GM18858 (cell line): Measurements from ENCODE around the gene C15orf61.

ENCODE experiments used
- ATAC-seq: cut with Tn5 transposase; IDR thresholded peaks from one replicate; pipeline ENCODE4 v1.9.1; 2021; ENCODE audit not compliant: unreplicated experiment

Gene C15orf61

DNA sequence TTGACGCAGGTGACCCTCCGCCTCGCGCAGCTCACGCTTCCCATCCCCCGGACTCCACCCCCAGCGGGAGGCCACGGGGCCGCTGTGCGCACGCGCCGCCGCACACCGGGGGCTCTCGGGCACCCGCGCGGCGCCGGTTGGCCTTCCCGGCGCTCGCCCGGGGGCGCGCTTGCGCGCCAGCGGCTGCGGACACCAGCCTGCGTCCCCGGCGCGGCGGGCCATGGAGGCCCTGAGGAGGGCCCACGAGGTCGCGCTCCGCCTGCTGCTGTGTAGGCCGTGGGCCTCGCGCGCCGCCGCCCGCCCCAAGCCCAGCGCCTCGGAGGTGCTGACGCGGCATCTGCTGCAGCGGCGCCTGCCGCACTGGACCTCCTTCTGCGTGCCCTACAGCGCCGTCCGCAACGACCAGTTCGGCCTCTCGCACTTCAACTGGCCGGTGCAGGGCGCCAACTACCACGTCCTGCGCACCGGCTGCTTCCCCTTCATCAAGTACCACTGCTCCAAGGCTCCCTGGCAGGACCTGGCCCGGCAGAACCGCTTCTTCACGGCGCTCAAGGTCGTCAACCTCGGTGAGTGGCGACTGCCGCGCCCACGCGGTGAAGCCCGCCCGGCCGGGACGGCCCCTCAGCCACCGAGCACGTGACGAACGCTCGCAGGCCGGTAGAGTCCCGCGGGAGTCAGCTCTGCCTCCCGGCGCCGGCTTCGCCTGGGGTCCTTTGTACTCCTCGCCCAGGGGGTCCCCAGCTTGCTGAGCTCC, at the start of gene C15orf61:
C15orf61 (plus strand) TSS at position 103 of the 754 bp plus-strand sequence; CDS start at position 221, 118 bp downstream.
- peak; percentile 65 for ATAC-seq

DNA sequence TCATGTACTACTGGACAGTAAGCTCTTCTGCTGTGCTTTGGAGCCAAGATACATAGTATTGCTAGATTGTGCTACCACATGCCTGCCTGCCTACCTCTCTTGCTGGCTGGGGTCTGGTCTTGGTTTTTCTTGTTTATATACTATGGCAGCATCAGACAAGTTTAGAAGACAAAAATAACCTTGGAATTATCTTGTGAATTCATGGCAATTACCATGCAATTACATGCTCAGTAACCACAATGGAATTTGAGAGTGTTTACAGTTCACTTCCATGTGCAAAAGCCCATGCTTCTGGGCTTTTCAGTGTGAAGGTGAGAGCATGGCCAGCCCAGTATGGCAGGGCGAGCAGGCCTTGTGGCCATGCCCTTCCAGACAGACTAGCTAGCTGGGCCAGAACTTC, 48.0 kb upstream of the C15orf61 start:
- ATAC-seq: no peak

GRCh38 chr15:67474405-67475110, 46.4 kb upstream of the C15orf61 start:
- ATAC-seq: no peak

- no peak for ATAC-seq
Measured at GRCh38 chr15:67479781-67480505, 41.0 kb upstream of the C15orf61 start.

DNA sequence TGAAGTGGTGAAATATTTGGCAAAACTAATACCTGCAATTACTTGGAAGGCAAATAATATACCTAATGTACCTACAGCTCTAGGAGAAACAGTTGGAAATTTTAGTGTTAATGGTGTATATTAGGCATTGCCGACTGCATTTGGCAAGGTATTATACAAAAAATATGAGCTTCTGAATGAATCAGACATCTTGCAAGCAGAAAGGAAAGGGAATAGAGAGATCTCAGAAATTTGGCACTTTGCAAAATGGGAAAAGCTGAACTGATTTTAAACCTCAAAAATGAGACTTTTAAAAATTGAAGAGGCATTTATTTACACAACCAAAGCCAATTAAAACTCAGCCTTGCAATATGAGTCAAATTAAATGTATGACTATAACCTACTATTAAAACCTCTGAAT, 40.2 kb upstream of the C15orf61 start:
- no peak for ATAC-seq

DNA sequence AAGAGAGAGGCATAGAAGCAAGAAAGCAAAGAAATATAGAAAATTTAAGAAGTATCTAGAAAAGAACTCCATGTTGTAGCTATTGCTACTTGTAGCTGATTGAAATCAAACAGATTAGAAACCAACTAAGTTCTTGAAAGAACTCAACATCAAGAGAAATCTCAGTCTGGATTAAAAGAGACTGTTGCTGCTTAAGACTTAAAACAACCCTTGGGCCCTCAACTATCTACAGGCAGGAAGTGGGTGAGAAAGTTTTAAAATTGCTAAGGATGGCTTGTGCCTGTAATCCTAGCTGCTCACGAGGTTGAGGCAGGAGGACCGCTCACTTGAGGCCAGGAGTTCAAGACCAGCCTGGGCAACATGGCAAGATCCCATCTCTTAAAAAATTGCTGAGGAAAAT, 39.3 kb upstream of the C15orf61 start:
- ATAC-seq: no peak

DNA sequence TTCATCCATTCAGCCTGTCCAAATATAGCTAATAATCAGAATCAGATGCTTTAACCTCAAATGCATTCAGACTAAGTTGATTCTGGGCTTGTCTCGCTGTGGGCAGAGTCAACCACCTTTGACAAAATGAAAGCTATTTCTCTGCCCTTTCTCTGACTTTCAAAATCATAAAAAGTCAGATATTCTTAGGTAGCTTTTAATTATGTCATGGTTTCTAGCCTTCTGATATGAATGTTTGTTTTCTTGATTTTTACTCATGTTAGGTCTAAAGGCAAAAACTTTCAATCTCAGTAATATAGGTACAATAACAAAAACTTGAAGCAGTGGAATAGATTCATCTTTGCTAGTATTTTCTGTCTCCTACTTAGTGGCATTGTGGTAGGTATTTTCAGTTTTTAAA, 25.3 kb upstream of the C15orf61 start:
- ATAC-seq: no peak

DNA sequence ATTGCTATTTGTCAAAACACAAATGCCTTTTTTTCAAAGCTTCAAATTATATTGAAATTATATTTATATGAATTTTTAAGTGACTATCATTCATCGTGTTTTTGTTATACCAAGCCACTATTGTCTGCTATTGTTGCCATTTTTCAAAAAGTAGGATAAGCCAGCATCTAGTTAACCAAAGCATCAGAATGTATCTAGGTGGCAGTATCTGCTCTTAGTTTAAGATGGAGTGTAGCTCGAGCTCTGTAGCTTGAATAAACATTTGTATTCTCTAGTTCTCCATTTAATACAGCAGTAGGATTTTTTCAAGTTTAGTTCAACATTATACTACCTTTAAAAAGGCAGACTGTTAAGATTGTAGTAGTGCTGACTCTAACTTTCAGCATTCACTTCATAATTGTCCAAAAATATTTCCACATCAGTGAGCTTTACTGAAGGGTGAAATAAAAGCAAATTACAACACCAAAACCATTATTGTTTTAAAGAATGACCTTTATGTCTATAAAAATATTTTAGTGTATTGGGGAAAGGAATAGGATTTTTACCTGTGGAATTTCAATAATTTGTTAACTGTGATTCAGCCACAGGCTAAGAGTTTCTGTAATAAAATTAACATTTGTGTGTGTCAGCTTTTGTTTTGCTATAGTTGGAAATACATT, 19.6 kb upstream of the C15orf61 start:
- no peak for ATAC-seq

DNA sequence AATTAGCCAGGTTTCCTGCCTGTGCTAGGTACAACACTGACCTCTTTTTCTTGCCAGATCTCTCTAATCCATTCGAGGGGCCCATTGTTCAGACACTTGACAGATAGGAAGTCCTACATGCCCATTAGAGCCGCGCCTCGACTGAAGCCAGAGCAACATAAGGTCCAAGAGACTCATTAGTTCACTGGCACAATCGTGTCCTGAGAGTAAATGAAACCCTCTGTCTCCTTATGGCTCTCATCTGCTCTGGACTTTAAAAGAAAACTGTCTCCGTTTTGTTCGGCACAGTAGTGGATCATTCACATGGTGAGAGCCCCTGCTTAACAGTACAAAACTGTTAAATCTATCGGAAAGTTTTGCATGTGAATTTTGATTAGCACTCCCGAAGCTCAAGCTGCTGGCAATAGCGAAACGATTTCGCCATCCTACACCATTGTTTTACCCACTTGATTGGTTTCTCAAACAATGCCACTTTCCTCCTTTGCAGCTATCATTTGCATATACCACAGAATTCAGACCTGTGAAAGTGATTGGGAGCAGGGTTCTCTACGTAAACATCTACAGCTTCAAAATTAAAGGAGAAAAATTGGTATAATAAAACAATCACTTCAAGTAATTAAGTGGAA, 19.0 kb upstream of the C15orf61 start:
- no peak for ATAC-seq

DNA sequence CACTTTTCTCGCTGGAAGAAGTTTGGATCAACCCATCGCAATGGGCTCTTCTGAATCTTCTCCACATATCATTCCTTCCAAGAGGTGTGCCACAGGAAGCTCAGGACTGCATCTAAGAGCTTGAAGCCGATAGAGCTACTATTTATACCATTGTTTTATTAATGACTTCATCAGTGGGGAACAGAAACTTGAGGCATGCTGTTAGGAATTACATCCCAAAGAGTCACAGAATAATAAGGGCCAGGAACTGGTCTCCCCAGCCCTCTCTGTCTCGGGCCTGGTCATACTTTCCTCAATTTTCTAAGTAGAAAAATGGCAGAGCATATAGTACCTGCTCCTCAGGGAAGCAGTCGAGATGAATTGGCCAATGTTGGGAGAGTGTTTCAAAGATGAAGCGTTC, 16.9 kb upstream of the C15orf61 start:
- ATAC-seq: no peak

- no peak for ATAC-seq
Measured at GRCh38 chr15:67504796-67505195, 16.1 kb upstream of the C15orf61 start.

DNA sequence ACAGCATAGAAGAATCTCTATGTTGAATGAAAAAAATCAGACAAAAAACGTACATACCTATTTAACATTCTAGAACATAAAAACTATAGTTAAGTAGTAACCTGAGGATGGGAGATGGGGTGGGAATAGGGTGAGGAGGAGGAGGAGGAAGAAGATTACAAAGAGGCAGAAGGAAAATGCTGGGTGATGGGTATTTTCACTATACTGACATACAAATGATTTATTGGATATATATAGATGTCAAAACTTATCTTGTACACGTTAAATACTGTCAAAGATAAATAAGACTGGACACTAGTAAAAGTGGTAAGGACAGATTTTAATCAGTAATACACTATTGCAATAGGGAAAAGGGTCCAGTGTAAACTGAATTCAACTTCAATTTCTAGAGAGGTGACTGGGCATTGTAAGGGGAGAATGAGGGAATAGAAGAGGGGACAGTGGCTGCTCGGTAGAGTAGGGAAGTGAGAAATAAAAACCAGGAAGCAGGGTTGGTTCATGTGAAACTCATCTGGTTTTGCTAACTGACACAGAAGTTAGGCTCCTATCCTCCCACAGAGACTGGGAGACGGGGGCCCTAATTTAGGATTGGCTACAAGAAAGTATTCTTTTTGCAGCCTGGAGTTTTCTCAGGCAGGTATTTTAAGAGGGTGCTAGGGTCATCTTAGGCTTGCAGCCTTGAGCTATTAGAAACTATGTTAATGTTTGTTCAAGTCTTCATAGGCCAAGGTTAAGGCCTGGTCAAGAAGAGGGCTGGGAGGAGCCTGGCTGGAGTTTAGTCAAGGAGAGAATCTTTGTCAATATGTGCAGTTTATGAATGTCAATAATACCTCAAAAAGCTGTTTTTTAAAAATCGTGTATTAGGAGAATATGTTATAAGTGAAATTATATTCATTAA, 15.0 kb upstream of the C15orf61 start:
- ATAC-seq: no peak

GRCh38 chr15:67506775-67507747, 13.9 kb upstream of the C15orf61 start:
- no peak for ATAC-seq

GRCh38 chr15:67508407-67508806, 12.5 kb upstream of the C15orf61 start:
- ATAC-seq: no peak

DNA sequence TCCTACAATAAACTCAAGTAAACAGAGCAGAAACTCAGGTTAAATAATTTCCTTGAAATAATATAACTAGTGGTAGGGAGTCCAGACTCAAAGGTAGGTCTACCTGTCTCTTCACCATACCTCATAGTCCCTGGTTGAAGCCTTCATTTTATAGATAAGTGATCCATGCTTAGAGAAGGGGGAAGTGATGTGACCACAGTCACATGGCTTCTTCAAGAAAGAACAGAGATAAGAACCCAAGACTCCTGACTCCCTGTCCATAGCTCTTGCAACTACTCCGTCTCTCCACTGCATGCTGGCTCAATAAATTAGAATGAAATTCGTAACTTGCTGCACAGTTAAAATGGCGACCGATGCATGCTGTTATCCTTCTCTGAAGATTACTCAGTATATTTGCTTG, 11.0 kb upstream of the C15orf61 start:
- no peak for ATAC-seq

GRCh38 chr15:67510597-67511190, 10.2 kb upstream of the C15orf61 start:
- no peak for ATAC-seq

- ATAC-seq: no peak
Measured at GRCh38 chr15:67511606-67512005, 9.3 kb upstream of the C15orf61 start.

GRCh38 chr15:67512140-67512539, 8.8 kb upstream of the C15orf61 start:
- ATAC-seq: no peak
